HG03103 (cell line): Measurements from ENCODE around the gene PRCC.
"Not testable (repeated sequence)": the region's sequence is repeated elsewhere in the genome, so short reads cannot be mapped to it uniquely, and the experiment has no call there.

Experiments
- ATAC-seq: cut with Tn5 transposase; IDR thresholded peaks from one replicate; pipeline ENCODE4 v1.9.1; 2021; ENCODE audit warnings: low read depth; ENCODE audit not compliant: unreplicated experiment

PRCC gene

GRCh38 chr1:156757572-156758253, 9.6 kb upstream of the PRCC start:
- not testable (repeated sequence) for ATAC-seq

- ATAC-seq = no peak
Measured at GRCh38 chr1:156760092-156760795, 7.1 kb upstream of the PRCC start.

- no peak for ATAC-seq
Measured at GRCh38 chr1:156760796-156761104, 6.6 kb upstream of the PRCC start.

GRCh38 chr1:156765136-156765535, 2.2 kb upstream of the PRCC start:
- ATAC-seq = not testable (repeated sequence)

- no peak for ATAC-seq
Measured at GRCh38 chr1:156765666-156766065, 1.7 kb upstream of the PRCC start.

GRCh38 chr1:156766298-156767100, 836 bp upstream of the PRCC start:
- ATAC-seq = peak; percentile 17

- ATAC-seq = no peak
Measured at GRCh38 chr1:156767879-156768604, 707 bp downstream of the PRCC start.

- no peak for ATAC-seq
Measured at GRCh38 chr1:156768610-156769295, 1.4 kb downstream of the PRCC start.

GRCh38 chr1:156772222-156772621, 4.9 kb downstream of the PRCC start:
- no peak for ATAC-seq

GRCh38 chr1:156772728-156773497, 5.6 kb downstream of the PRCC start:
- ATAC-seq = no peak

GRCh38 chr1:156773607-156774006, 6.3 kb downstream of the PRCC start:
- no peak for ATAC-seq

GRCh38 chr1:156775799-156776198, 8.5 kb downstream of the PRCC start:
- ATAC-seq = no peak

GRCh38 chr1:156776942-156777341, 9.6 kb downstream of the PRCC start:
- no peak for ATAC-seq

- ATAC-seq = no peak
Measured at GRCh38 chr1:156777573-156777972, 10.2 kb downstream of the PRCC start.

- no peak for ATAC-seq
Measured at GRCh38 chr1:156781585-156782186, 14.4 kb downstream of the PRCC start.

- ATAC-seq = no peak
Measured at GRCh38 chr1:156785458-156785857, 18.1 kb downstream of the PRCC start.

GRCh38 chr1:156786640-156787039, 19.3 kb downstream of the PRCC start:
- no peak for ATAC-seq

GRCh38 chr1:156788136-156788535, 20.8 kb downstream of the PRCC start:
- ATAC-seq = no peak

GRCh38 chr1:156789621-156790318, 22.4 kb downstream of the PRCC start:
- ATAC-seq = no peak
